SK-MEL-5 (cell line): ENCODE results near the gene GART. TPM values are rescaled to one million over a fixed set of nuclear protein-coding genes. Genes with fewer than 3 reads are reported as not detected.
"Not testable (repeated sequence)": the region's sequence is repeated elsewhere in the genome, so short reads cannot be mapped to it uniquely, and the experiment has no call there.

Experiments
- DNase-seq: peaks from one replicate; pipeline ENCODE4 v3.0.0-alpha.2; 2016; ENCODE audit warnings: low read depth, low spot score
- in situ Hi-C: cut with HindIII; loops from 2 replicates; pipeline ENCODE4 v1.10.0; 2016; ENCODE audit warnings: low sequenced_read_pairs, high pct_unique_total_duplicates, low pct_unique_long_range_greater_than_20kb
- polyA plus RNA-seq, 2 experiments: library from polyadenylated mRNA; depleted of rRNA; stranded (reverse); fragments of >200 nt; gene quantifications; 2 replicates each; pipeline ENCODE4 v1.2.3, GENCODE V29; 2015
- total RNA-seq: library from RNA; depleted of rRNA; stranded (reverse); fragments of >200 nt; shearing (Covaris generic); gene quantifications from 2 replicates; pipeline ENCODE4 v1.2.3, GENCODE V29; 2014; rRNA removed

GART gene
- 90.1 and 95.7 TPM in 2 replicates for total RNA-seq
- polyA plus RNA-seq (2015; cell fraction: cytosol; rRNA removed) = 135 and 163 TPM in 2 replicates
- 210 and 296 TPM in 2 replicates for polyA plus RNA-seq (2015; cell fraction: nucleus; rRNA removed)

DNA sequence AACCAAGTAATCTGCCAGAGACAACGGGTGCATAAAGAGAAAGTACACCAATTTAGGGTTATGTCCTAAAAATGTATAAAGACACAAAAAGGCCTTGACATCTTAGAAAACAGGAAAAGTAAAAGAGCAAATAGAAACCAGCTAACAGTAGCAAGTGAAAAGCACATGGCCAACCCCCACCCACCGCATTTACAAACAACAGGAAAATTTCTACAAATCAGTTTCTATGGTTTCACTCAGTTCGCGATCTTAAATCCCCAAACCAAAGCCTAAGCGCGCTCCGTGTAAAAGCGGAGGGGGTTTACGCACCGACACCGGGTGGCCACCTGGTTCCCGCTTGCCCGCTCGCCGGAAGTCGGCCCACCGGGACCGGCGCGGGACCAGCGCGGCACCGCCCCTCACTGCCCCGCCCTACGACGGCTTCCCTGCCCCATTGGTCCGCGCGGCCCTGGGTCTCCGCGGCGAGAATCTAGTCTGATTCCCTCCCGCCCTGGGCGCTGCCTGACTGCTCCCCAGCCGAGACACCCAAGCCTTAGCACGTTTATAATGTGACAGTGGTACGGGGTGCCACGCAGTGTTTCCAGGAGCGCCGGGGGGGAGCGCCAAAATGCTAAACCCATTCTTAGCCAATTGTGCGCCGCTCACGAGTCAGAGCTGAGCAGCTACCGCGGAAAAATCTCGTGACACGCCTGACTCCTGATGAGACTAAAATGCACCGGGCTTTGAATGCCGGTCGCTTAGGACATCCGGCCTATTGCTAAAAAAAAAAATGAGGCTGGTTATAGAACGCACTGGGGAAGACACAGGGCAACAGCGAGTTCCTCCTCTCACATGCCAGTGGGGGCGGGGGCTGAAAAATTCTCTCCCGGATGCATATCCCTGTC, at the start of gene GART:
Gene GART, minus strand, starts transcription at position 362 of the 884 bp plus-strand sequence. CDS start 2,802 bp downstream, outside the sequence.
- peak; percentile 78 for DNase-seq
- in situ Hi-C loops = no loop called here

DNA sequence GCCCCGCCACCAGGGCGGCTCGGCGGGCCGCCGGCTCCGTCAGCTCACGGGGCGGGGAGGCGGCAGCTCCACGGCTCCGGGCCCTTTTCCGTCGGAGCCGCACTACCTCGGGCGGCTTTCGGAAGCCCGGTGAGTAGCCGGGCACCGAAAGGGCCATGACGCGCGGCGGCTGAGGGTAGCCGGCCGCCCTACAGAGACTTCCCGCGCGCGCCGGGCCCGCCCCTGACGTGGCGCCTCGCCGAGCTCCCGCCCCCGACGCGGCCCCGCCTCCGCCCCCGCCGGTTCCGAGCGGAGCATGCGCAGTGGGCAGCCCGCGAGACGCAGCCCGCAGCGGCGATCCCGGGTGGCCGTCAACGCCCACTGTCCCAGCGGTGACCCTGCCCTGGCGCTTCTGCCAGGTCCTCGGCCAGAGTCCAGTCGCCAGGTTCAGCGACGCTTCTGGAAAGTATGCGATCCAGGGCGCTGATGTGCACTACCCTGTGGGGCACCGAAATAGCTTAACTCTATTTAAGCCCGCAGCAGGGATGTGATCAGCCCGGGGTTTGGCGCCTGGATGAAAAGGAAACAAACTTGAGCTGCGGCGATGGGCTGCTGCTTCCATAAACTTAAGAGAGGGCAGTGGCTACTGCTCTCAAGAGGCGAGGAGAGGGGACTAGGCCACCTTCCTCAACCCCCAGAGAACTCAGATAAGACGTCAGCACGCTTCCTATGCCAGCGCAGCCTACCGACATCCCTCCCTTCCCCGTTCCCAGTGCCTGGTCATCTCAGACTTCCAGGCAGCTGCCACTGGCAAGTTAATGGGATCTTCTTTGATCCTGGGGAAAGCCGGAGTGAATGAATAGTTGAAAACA, 46.8 kb upstream of the GART start, which contains the start of gene DONSON:
Gene DONSON, minus strand, starts transcription at position 200 of the 851 bp plus-strand sequence. Its CDS starts 43 bp downstream, at position 157.
- in situ Hi-C loops = no loop called here
- DNase-seq = peak; percentile 78

DNA sequence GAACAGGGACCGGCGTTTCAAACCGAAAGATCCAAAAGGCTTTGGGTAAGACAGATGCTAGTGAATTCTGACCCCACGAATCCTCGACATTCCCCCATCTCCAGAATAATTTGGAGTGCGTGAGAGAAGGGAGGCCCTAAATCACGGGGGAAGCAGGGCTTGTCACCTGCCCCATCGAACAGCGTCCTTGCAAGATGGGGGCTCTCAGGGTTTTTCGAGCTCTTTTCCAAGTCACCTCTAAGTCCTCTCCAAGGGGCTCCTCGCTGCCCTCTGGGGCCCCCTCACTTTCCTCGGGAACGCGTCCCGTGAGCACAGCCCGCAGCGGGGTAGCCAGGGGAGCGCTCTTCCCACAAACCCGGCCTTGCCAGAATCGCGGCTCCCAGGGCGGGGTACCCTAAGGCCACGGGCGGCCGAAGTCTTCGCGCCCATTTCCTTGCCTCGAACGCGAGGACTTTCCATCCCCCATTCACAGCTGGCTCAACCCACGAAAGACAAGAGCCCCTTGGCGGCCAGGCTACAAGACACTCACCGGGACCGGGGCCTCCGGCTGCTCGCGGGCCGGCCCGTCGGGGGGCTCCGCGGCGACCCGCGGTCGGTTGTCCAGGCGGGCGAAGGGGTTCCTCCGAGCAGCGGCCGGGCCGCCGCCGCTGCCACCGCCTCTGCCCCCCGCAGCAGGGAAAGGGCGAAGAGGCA, 46.0 kb upstream of the GART start:
- in situ Hi-C loops = no loop called here
- DNase-seq = peak; percentile 21

DNA sequence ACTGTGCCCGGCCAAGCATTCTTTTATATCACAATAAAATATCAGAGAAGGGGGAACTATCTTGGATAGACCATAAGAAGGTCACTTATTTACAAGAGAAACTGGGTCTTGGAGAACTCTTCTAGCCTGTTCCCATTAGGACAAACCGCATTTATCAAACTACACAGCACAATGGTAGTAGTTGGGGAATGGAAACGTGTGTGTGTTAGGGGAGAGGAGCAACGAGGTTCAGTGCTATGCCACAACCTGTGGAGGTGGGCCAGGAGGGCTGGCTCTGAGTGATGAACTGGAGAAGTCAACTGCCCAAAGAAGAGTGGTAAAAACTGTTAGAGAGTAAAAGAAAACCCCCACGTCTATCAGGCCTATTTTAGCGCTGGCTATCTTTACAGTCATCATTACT, 45.0 kb upstream of the GART start:
- in situ Hi-C loops = no loop called here
- no peak for DNase-seq

DNA sequence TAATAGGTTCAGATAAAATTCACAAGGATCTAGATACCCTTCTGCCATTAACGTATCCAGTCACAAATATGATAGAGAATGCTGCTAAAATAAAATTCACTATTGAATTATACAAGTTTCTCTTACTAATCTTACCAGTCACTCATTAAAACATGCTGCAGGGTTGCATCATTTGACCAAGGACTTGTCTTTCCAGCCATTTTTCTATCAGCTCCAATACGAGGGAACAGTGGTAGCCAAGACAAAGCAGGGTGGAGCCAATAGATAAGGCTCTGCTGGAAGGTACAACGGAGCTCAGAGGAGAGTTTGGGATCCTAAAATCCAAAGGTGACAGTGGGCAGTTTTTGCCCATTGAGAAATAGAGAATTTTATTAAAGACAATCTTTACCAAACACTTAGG, 42.5 kb upstream of the GART start:
- in situ Hi-C loops = no loop called here
- DNase-seq = no peak

DNA sequence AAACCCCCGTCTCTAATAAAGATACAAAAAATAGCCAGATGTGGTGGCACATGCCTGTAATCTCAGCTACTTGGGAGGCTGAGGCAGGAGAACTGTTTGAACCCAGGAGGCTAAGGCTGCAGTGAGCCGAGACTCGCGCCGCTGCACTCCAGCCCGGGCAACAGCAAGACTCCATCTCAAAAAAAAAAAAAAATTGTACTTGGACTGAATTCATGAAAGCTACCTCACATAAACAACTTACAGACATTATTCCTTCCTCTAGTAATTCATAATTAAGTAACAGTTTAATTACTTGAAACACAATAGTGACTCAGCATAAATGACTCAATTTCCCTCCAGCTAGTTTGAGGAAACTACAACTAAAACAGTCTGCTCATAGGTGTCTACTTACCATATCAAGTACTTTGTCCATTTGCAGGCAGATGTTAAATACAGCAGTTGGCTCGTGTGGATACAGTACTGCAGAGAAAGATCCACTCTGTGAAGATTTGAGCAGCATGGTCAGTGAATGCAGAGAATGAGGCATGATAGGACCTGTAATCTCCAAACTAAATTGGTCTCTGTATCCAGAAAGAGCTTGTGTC, 37.1 kb upstream of the GART start:
- DNase-seq = no peak
- in situ Hi-C loops = no loop called here

DNA sequence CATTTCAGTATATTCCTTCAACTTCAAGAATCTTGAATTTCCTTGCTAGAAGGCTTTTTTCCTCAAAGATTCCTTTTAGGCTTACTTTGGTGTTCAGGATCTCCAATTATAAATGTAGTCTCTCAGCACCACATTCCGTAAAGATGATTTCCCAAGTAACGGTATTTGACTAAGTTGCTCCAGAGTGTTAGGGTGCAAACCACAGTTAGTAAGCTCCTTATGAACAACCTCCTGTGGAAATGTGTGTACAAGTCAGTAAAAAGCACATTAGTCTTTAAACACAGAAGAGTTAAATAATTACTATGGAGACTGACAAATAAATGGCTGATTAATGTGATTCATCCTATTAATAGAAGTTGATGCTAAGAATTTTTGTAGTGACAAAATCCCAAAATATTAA, 36.3 kb upstream of the GART start:
- DNase-seq = no peak
- in situ Hi-C loops = no loop called here

DNA sequence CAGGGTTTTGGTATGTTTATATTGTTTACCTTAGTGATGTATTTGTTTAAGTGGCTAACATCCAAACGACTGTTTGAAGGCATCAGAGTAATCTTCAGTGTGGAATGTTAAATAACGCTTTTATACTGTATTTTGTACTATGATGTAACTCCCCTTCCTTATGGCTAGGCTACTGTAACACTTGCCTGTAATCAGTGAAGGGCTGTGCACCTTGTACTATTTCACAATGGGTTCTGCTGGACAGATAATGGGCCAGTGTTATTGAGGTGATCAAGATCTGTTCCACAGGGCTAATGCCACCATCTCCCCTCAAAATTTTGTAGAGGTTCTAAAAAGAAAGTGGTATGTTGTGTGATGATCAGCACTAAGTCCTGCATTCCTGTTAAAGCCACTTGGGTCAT, 34.8 kb upstream of the GART start:
- in situ Hi-C loops, DNase-seq: not testable (repeated sequence)

DNA sequence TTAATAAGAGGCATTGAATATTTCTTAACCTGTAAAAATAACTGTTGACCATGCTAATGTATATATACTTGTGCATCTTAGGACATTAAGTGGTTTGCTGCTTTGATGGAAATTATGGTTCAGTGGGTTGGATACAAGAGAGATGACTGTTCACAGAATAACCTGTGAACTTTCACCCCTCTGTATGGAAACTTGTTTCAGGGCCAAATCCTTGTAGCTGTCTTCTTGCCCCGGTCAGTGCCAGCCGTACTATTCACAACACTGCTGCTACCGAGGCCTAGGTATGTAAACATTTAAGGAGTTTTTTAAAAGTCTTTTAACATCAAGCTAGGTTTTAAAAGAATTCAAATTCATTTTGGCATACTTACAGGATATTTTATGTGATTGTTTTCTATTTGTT, 30.4 kb upstream of the GART start:
- in situ Hi-C loops = no loop called here
- DNase-seq = no peak

DNA sequence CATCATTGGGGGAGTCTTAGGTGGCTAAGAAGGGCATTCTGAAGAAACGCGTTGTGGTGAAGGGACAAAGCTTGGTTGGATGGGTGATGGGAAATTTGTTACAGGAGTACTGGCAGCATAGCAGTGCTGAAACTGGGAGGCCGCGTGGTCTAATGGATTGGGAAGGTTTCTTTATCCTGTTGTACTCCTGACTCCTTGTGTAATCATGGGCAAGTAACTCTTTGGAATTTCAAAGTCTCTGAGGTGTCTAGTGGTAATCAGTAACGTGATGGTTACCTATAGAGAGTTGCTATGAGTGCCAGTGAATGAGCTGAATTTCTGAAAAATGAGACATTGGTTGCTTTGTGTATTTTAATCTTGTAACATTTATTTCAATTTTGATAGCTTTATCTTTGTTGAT, 28.1 kb upstream of the GART start:
- in situ Hi-C loops = no loop called here
- DNase-seq = no peak

DNA sequence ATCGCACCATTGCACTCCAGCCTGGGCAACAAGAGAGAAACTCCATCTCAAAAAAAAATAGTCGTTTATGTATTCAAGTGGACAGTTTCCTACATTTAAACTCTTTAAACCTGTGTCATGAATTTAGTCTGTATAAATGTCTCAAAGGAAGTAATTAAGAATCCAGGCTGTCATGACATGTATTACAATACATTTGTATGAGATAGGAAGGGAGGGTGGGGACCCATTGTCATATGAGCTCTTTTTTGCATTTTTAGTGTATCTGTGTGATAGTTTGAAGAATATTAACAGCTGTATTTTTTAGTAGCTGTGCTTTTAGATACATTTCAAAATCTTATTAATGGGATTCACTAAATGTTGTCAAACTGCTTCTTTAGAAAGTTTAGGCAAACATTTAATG, 26.5 kb upstream of the GART start:
- no peak for DNase-seq
- in situ Hi-C loops = no loop called here

DNA sequence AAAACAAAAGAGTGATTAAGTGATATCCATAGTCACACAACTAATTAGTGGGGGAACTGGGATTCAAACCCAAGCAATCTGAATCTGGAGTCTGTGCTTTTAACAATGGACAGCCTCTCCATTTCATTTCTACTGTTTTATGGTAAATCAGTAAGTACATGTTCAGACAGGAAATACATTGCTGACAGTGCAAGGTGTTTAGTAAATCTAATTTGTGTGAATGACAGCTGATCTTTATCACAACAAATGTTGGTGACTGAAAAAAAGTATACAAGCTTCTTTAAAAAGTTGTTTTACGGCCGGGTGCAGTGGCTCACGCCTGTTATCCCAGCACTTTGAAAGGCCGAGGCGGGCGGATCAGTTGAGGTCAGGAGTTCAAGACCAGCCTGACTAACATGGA, 26.0 kb upstream of the GART start:
- DNase-seq = no peak
- in situ Hi-C loops = no loop called here

DNA sequence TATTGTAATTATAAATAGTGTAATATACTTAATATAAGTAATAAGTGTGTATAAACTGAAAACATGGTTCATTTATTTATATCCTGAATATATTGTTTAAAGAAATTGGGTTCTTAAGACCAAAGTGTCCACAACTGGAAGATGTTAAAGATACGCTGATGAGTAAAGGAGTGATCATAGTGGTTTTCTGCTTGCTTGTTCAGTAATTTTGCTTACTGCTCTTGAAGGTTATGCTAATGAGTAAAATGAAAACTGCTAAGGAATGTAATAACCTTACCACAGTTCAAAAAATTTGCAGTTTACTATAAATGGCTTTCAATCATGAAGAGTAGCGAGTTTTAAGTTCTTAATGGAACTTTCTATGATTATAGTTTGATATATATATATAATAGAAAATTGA, 24.6 kb upstream of the GART start:
- in situ Hi-C loops = no loop called here
- DNase-seq = no peak

DNA sequence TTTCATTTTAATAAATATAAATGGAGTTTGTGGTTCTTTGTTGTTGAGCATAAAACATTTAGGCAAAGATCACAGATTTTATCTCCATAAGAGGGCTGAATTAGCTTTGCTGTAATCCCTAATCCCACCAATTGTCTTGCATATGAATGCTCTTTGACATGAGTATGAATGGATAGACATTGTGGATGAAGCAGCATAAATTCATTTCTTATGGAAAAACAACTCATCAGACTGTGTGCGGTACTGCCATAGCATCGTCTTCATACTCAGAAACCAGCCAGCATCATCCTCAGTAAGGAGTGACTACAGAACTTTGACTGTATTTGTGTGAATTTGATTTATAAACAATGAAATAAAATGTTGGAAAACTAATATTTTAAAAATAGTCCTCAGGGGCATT, 20.5 kb upstream of the GART start:
- DNase-seq = no peak
- in situ Hi-C loops = no loop called here

DNA sequence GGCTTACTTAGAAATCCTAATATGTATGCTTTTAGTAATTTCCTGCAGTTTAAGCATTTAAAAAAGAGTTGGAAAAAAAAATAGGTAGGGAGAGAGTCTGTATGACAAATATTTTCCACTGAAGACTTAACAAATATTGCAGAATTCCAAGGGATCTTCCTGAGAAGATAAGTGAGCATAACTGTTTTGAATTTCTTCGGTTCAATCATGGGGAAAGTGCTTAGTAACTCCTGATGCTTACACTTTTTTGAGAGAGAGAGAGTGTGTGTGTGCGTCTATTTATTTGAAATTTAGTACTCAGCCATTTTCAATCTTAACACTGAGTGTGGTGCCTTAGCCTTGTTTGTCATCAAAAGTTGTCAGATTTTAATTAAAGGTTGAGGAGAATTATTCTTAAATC, 19.5 kb upstream of the GART start:
- no peak for DNase-seq
- in situ Hi-C loops = no loop called here

DNA sequence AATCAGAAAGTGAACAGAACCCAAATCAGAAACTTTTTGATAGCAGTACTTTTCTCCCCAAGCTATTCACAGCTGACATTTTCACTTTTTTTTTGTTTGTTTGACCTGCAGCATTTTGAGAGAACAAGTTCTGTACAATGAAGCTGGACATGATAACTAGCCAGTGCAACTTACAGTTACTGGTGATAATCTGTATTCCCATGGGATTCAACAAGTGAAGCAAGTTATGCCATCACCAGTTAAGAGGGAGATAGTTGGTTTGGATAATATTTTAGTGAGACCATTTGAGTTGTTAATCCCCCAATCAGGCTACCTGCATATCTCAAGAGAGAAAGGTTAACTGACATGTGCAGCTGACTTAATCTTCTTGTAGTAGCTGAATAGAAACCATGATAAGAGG, 19.0 kb upstream of the GART start:
- DNase-seq = no peak
- in situ Hi-C loops = no loop called here

DNA sequence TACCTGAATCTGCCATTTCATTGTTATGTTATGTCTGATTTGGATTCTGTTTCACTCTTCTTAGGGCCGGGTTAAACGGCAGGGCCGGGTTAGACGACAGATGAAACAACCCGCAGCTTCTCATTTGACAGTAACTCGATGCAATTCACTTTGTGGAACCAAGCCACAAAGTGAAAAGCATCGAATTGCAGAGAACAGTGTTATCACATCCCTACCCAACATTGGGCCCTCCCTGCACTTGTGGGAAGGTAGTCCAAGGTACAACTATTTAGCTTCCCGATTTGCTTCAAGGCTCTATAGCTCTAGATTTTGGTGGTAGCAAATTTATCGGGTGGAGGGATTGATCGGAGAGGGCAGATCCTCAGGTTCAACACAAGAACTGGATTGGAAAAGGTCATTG, 17.9 kb upstream of the GART start:
- DNase-seq = no peak
- in situ Hi-C loops = no loop called here
